Measurements from ENCODE around the gene CDKAL1.

Gene CDKAL1

DNA sequence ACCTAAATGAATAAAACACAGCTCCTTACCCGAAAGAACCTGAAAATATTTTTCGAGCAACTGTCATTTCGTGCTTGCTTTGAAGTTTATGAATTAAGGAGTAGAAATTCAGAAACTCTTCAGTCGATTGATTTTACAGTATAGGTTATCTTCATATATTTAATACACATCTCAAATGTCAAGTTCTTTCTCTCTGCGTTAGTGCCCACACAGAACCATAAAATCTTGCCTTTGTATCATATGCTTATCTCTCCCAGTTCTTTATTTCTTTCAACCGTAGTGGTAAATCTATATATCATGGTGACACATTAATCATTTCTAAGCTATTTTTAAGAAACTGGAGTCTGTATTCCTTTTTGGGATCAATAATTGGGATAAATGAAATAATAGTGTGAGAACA, 397.5 kb downstream of the CDKAL1 start:
- no peak for DNase-seq (ENCODE audit: low read depth in 1 of 2, low spot score in 1 of 2)
- TF ChIP-seq POLR2AphosphoS5 (IDR thresholded peaks at IDR 0.05; ENCODE audit: low read depth) (no peak), GABPA (IDR thresholded peaks at IDR 0.05; ENCODE audit: low read depth) (no peak), SPI1 (IDR thresholded peaks at IDR 0.05; ENCODE audit: borderline replicate concordance, low read depth) (no peak)
- TF ChIP-seq, protein P1, sequence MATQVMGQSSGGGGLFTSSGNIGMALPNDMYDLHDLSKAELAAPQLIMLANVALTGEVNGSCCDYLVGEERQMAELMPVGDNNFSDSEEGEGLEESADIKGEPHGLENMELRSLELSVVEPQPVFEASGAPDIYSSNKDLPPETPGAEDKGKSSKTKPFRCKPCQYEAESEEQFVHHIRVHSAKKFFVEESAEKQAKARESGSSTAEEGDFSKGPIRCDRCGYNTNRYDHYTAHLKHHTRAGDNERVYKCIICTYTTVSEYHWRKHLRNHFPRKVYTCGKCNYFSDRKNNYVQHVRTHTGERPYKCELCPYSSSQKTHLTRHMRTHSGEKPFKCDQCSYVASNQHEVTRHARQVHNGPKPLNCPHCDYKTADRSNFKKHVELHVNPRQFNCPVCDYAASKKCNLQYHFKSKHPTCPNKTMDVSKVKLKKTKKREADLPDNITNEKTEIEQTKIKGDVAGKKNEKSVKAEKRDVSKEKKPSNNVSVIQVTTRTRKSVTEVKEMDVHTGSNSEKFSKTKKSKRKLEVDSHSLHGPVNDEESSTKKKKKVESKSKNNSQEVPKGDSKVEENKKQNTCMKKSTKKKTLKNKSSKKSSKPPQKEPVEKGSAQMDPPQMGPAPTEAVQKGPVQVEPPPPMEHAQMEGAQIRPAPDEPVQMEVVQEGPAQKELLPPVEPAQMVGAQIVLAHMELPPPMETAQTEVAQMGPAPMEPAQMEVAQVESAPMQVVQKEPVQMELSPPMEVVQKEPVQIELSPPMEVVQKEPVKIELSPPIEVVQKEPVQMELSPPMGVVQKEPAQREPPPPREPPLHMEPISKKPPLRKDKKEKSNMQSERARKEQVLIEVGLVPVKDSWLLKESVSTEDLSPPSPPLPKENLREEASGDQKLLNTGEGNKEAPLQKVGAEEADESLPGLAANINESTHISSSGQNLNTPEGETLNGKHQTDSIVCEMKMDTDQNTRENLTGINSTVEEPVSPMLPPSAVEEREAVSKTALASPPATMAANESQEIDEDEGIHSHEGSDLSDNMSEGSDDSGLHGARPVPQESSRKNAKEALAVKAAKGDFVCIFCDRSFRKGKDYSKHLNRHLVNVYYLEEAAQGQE (IDR thresholded peaks at IDR 0.05; ENCODE audit: insufficient replicate concordance, low read depth), result no peak
- TF ChIP-seq, protein P2, sequence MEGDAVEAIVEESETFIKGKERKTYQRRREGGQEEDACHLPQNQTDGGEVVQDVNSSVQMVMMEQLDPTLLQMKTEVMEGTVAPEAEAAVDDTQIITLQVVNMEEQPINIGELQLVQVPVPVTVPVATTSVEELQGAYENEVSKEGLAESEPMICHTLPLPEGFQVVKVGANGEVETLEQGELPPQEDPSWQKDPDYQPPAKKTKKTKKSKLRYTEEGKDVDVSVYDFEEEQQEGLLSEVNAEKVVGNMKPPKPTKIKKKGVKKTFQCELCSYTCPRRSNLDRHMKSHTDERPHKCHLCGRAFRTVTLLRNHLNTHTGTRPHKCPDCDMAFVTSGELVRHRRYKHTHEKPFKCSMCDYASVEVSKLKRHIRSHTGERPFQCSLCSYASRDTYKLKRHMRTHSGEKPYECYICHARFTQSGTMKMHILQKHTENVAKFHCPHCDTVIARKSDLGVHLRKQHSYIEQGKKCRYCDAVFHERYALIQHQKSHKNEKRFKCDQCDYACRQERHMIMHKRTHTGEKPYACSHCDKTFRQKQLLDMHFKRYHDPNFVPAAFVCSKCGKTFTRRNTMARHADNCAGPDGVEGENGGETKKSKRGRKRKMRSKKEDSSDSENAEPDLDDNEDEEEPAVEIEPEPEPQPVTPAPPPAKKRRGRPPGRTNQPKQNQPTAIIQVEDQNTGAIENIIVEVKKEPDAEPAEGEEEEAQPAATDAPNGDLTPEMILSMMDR (IDR thresholded peaks at IDR 0.05; ENCODE audit: insufficient read depth, low read length), result no peak
- no peak overlapping the region for H3K4me3 ChIP-seq (replicated peaks; ENCODE audit: insufficient read depth, low read length)
- H3K27me3 ChIP-seq (ENCODE audit: insufficient read depth, poor library complexity, severe bottlenecking), result no peaks in the 10 kb centered on the region
- no peak overlapping the region for H3K27ac ChIP-seq (replicated peaks)

DNA sequence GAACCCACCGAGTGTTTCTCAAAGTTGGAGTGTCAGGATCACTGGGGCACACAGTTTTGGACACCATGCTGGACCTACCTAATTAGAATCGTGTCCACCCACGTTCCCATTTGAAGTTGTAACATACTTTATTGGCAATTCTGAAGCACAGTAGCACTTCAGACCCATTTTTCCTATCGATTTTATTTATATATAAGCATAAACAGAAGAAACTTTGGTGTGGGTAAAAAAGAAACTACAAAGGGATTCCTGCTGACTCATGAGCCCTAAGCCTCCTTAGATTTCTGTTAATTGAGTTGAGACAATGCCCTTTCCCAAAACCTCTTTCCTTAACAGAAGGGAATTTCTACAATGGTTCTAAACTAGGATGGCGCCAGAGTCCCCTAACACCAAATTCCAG, 398.0 kb downstream of the CDKAL1 start:
- H3K27ac ChIP-seq (replicated peaks), result no peak overlapping the region
- H3K27me3 ChIP-seq (ENCODE audit: insufficient read depth, poor library complexity, severe bottlenecking), result no peaks in the 10 kb centered on the region
- no peak for DNase-seq (ENCODE audit: low read depth in 1 of 2, low spot score in 1 of 2)
- H3K4me3 ChIP-seq (replicated peaks; ENCODE audit: insufficient read depth, low read length), result no peak overlapping the region
- TF ChIP-seq, protein P2 (IDR thresholded peaks at IDR 0.05; ENCODE audit: insufficient read depth, low read length), result no peak
- no peak for TF ChIP-seq SPI1 (IDR thresholded peaks at IDR 0.05; ENCODE audit: borderline replicate concordance, low read depth)
- TF ChIP-seq, protein P1 (IDR thresholded peaks at IDR 0.05; ENCODE audit: insufficient replicate concordance, low read depth), result no peak

DNA sequence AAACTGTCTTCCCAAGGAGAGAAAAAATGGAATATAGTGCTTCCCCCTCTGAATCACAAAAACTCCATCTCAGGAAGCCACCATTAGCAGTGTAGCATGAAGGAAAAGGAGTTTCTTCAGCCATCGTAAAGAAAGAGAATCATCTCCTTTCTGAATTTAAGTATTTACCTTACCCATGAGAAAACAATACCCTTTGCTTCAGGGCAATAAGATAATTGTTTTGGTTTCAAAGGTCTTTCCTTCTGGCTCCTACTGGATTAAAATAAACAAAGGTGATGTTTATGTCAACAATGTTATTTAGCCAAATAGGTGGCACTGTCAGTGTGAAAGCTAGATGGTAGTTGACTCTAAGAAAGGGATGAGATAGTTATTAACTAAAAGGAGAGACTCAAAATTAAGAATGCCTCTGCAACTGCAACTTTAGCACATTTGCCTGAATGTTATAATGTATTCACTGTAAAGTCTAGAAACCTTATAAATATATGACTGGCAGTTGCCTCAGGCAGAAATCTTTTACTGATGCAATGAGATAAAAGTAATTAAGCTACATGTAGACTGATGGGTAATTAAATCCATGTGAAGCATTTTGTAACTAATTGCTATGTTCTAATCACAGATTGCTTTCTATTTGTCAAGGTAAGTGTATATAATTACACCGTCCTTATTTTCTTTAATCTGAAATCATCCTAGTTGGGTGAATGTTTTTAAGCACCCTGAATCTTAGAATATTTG, 399.0 kb downstream of the CDKAL1 start:
- no peak for TF ChIP-seq SPI1 (IDR thresholded peaks at IDR 0.05; ENCODE audit: borderline replicate concordance, low read depth)
- no peak overlapping the region for H3K27ac ChIP-seq (replicated peaks)
- H3K4me3 ChIP-seq (replicated peaks; ENCODE audit: insufficient read depth, low read length), result no peak overlapping the region
- DNase-seq (ENCODE audit: low read depth in 1 of 2, low spot score in 1 of 2), result no peak
- H3K27me3 ChIP-seq (ENCODE audit: insufficient read depth, poor library complexity, severe bottlenecking), result no peaks in the 10 kb centered on the region

DNA sequence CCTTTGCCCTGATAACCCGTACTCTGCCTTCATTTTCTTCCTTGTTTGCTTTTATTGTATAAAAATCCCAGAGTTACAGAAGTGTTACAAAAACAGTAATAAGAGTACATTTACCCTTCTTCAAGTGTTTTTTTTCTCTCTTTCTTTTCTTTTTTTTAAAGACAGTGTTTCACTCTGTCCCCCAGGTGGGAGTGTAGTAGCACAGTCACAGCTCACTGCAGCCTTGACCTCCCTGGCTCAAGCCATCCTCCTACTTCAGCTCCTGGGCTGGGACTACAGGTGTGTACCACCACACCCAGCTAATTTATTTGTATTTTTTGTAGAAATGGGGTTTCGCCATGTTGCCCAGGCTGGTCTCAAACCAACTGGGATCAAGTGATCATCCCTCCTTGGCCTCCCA, 402.7 kb downstream of the CDKAL1 start:
- TF ChIP-seq, protein P1 (IDR thresholded peaks at IDR 0.05; ENCODE audit: insufficient replicate concordance, low read depth), result no peak
- TF ChIP-seq SPI1 (IDR thresholded peaks at IDR 0.05; ENCODE audit: borderline replicate concordance, low read depth) (no peak), GABPA (IDR thresholded peaks at IDR 0.05; ENCODE audit: low read depth) (no peak), POLR2AphosphoS5 (IDR thresholded peaks at IDR 0.05; ENCODE audit: low read depth) (no peak)
- TF ChIP-seq, protein P2 (IDR thresholded peaks at IDR 0.05; ENCODE audit: insufficient read depth, low read length), result no peak
- H3K27ac ChIP-seq (replicated peaks), result no peak overlapping the region
- no peak overlapping the region for H3K4me3 ChIP-seq (replicated peaks; ENCODE audit: insufficient read depth, low read length)
- no peaks in the 10 kb centered on the region for H3K27me3 ChIP-seq (ENCODE audit: insufficient read depth, poor library complexity, severe bottlenecking)
- no peak for DNase-seq (ENCODE audit: low read depth in 1 of 2, low spot score in 1 of 2)
